ENCODE data around the gene CNTN2.

GRCh38 chr1:205003358-205004131 lies 39.5 kb upstream of the CNTN2 start:
- TF ChIP-seq POLR2A (IDR thresholded peaks at IDR 0.05; ENCODE audit: low read length): no peak
- no peak for TF ChIP-seq GATA1 (IDR thresholded peaks at IDR 0.05; ENCODE audit: low read depth, low read length)

Measured in erythroblast (primary cell).